Measurements from ENCODE around the gene GHRL.

DNA sequence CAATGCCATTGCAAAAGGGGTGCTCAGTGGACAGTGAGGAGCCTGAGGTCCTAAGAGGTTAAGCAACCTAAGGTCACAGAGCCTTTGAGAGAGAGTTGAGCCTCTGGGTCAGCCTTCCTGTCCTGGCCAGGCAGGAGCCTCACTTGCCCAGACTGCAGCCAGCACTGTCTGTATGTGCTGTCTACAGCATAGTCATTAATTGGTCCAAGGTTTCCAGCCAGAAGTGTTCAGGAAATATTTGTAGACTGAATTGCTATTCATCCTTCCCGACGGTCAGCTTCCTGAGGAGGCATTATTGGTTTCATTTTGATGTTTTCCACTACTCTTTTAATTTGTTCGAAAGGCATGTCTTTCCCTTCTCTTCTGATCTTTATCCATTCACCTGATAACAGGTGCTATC, 20.1 kb upstream of the GHRL start:
- no peak for TF ChIP-seq POLR2AphosphoS5 (IDR thresholded peaks at IDR 0.05; ENCODE audit: low read depth, low read length)
- TF ChIP-seq, protein P1, sequence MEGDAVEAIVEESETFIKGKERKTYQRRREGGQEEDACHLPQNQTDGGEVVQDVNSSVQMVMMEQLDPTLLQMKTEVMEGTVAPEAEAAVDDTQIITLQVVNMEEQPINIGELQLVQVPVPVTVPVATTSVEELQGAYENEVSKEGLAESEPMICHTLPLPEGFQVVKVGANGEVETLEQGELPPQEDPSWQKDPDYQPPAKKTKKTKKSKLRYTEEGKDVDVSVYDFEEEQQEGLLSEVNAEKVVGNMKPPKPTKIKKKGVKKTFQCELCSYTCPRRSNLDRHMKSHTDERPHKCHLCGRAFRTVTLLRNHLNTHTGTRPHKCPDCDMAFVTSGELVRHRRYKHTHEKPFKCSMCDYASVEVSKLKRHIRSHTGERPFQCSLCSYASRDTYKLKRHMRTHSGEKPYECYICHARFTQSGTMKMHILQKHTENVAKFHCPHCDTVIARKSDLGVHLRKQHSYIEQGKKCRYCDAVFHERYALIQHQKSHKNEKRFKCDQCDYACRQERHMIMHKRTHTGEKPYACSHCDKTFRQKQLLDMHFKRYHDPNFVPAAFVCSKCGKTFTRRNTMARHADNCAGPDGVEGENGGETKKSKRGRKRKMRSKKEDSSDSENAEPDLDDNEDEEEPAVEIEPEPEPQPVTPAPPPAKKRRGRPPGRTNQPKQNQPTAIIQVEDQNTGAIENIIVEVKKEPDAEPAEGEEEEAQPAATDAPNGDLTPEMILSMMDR (IDR thresholded peaks at IDR 0.05), result no peak

Measured in Panc1 (cell line).